Chondrocyte (in vitro differentiated cells): ENCODE results near the gene SGF29. TPM values are rescaled to one million over a fixed set of nuclear protein-coding genes. Genes with fewer than 3 reads are reported as not detected.
A peak's percentile ranks its signal among the peaks of the same experiment; 100 is the strongest.

ENCODE experiments used
- DNase-seq: peaks from one replicate; pipeline ENCODE4 v3.0.0; 2021; ENCODE audit warnings: mixed read lengths, low spot score
- H3K27ac Mint-ChIP-seq: one replicate; pipeline ENCODE4 v1.8.0; 2021; ENCODE audit warnings: mild to moderate bottlenecking, moderate library complexity, mixed read lengths; ENCODE audit not compliant: unreplicated experiment
- H3K27me3 Mint-ChIP-seq: 2 replicates; pipeline ENCODE4 v1.8.0; 2021; ENCODE audit warnings: low read depth, mixed read lengths
- H3K36me3 Mint-ChIP-seq: 2 replicates; pipeline ENCODE4 v1.8.0; 2021; ENCODE audit warnings: low read depth, mixed read lengths
- H3K4me1 Mint-ChIP-seq: 2 replicates; pipeline ENCODE4 v1.8.0; 2021; ENCODE audit warnings: low read depth, mild to moderate bottlenecking, mixed read lengths
- H3K4me3 Mint-ChIP-seq: one replicate; pipeline ENCODE4 v1.8.0; 2021; ENCODE audit warnings: mild to moderate bottlenecking, moderate library complexity, mixed read lengths; ENCODE audit not compliant: unreplicated experiment
- H3K9me3 Mint-ChIP-seq: 2 replicates; pipeline ENCODE4 v1.8.0; 2021; ENCODE audit warnings: low read depth, mixed read lengths
- total RNA-seq: library from RNA; stranded (reverse); gene quantifications from 3 replicates; pipeline ENCODE4 v1.2.1, GENCODE V29; 2021
- TF ChIP-seq, protein P1 (sequence below): fragments of 200-600 bp; sonication (generic); IDR thresholded peaks from 2 replicates; pipeline ENCODE4 v1.5.0; 2021; ENCODE audit warnings: antibody characterized with exemption, mild to moderate bottlenecking, moderate library complexity

SGF29 gene
- total RNA-seq, 1 donor from 2014 or later: 17.1 TPM

DNA sequence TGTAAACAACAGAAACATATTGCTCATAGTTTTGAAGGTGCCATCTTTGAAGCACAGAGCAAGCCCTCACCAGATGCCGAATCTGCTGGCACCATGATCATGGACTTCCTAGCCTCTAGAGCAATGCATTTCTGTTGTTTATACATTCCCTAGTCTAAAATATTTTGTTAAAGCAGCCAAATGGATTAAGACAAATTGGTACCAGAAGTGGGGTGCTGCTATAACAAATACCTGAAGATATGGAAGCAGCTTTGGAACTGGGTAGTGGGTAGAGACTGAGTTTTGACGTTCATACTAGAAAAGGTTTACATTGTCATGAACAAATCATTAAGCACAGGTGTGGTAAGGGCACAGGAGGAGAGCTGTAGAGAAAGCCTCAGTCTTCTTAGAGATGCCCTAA lies 13.6 kb downstream of the SGF29 start:
- Mint-ChIP-seq H3K4me1 (peaks cover 9% of the 10 kb centered on the region), H3K27ac (no peak overlapping the region), H3K36me3 (peaks cover 14% of the 10 kb centered on the region), H3K9me3 (peaks cover 12% of the 10 kb centered on the region), H3K27me3 (no peaks in the 10 kb centered on the region), H3K4me3 (no peak overlapping the region)
- TF ChIP-seq, protein P1, sequence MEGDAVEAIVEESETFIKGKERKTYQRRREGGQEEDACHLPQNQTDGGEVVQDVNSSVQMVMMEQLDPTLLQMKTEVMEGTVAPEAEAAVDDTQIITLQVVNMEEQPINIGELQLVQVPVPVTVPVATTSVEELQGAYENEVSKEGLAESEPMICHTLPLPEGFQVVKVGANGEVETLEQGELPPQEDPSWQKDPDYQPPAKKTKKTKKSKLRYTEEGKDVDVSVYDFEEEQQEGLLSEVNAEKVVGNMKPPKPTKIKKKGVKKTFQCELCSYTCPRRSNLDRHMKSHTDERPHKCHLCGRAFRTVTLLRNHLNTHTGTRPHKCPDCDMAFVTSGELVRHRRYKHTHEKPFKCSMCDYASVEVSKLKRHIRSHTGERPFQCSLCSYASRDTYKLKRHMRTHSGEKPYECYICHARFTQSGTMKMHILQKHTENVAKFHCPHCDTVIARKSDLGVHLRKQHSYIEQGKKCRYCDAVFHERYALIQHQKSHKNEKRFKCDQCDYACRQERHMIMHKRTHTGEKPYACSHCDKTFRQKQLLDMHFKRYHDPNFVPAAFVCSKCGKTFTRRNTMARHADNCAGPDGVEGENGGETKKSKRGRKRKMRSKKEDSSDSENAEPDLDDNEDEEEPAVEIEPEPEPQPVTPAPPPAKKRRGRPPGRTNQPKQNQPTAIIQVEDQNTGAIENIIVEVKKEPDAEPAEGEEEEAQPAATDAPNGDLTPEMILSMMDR: no peak
- DNase-seq: no peak

DNA sequence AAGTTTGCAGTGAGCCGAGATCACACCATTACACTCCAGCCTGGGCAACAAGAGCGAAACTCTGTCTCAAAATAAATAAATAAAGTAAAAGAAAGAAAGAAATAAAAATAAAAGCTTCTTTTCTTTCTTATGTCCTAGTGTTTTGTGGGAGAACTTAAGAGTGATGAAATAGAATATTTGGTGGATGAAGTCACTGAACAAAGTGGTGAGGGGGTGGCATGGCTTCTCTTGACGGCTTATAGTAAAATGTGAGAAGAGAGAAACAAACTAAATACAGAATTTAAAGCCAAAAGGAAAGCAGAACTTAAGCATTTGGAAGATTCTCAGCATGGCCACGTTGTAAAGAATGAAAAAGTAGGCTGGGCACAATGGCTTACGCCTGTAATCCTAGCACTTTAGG lies 15.3 kb downstream of the SGF29 start:
- TF ChIP-seq, protein P1: no peak
- peaks cover 14% of the 10 kb centered on the region for H3K36me3 Mint-ChIP-seq
- no peaks in the 10 kb centered on the region for H3K27me3 Mint-ChIP-seq
- DNase-seq: no peak
- H3K4me3 Mint-ChIP-seq: no peak overlapping the region
- H3K9me3 Mint-ChIP-seq: peaks cover 12% of the 10 kb centered on the region
- H3K4me1 Mint-ChIP-seq: peaks cover 22% of the 10 kb centered on the region
- H3K27ac Mint-ChIP-seq: no peak overlapping the region

DNA sequence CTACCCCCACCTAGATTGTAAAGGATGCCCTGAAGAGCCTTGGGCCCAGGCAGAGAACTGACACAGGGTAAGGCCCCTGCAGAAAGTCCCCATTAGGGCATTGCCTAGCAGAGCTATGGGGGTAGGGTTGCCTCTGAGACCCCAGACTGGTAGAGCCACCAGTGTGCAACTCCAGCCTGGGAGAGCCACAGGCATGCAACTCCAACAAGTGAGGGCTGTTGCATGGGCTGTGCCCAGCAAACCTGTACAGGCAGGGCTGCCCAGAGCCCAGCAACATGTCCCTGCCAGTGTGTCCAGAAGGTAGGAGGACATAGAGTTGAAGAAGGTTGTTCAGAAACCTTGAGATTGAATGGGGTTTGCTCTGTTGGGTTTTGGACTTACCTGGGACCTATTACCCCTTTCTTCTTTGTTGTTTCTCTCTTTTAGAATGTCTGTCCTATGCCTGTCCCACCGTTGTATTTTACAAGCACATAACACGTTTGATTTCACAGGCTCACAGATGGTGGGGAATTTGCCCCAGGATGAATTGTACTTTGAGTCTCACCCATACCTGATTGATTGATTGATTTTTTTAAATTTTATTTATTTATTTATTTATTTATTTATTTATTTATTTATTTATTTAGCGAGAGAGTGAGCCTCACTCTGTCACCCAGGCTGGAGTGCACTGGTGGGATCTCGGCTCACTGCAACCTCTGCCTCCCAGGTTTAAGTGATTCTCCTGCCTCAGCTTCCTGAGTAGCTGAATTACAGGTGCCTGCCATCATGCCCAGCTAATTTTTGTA lies 16.4 kb downstream of the SGF29 start:
- DNase-seq: no peak
- TF ChIP-seq, protein P1: no peak
- Mint-ChIP-seq H3K4me3 (no peak overlapping the region), H3K27me3 (no peaks in the 10 kb centered on the region), H3K36me3 (peaks cover 13% of the 10 kb centered on the region), H3K9me3 (peaks cover 12% of the 10 kb centered on the region), H3K4me1 (peaks cover 22% of the 10 kb centered on the region), H3K27ac (no peak overlapping the region)

DNA sequence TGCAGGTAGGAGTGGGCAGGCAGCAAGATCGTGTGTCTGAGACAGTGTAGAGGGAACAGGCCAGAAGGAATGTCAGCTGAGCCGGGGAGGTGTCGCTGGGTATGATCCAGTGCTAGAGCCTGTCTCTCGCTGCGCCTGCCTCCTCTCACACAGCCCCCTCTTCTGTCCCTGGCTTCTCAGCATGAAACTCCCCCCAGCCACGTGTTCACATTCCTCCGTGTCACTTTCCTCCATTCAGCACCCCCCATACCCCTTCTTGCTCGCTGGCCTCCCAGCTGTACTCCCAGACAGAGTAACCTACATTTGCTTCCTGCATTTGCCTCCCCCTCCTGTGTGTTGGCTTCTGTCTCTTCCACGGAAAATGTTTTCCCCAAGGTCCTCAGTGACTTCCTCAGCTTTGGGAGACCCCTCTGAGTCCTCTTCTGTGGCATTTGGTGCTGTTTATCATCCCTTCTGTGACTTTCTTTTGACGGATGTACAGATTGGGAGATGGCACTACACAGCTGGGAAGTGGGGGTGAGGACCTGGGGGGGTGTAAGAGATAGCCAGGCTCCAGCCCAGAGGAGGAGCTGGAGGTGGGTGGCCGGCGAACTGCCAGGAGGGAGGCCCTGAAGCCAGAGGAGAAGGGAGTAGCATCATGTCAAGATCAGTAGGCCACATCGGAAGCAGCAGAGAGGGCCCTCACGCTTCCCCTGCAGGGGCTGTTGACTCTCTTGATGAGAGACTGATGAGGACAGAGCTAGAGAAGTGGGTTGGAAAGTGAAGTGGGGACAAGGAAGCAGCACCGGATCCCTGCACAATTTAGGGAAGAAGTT lies 19.2 kb downstream of the SGF29 start:
- no peak for DNase-seq
- H3K36me3 Mint-ChIP-seq: peaks cover 3% of the 10 kb centered on the region
- H3K27ac Mint-ChIP-seq: peak overlapping the region; percentile 87
- peaks cover 4% of the 10 kb centered on the region for H3K9me3 Mint-ChIP-seq
- H3K27me3 Mint-ChIP-seq: no peaks in the 10 kb centered on the region
- TF ChIP-seq, protein P1: no peak
- H3K4me1 Mint-ChIP-seq: peaks cover 22% of the 10 kb centered on the region
- no peak overlapping the region for H3K4me3 Mint-ChIP-seq
